Measurements from ENCODE around the gene BACE2. TPM values are rescaled to one million over a fixed set of nuclear protein-coding genes. Genes with fewer than 3 reads are reported as not detected.

Gene BACE2
- polyA plus RNA-seq, 1 donor from 2014 or later = 0.32 TPM

GRCh38 chr21:41217671-41218385 is 49.9 kb downstream of the BACE2 start:
- H3K27me3 ChIP-seq (ENCODE audit: insufficient read depth, low read depth, low read length) = no peaks in the 10 kb centered on the region
- no peaks in the 10 kb centered on the region for H3K9me3 ChIP-seq (ENCODE audit: low read length)
- no peaks in the 10 kb centered on the region for H3K9me2 ChIP-seq (ENCODE audit: insufficient read depth, low read length)
- H3F3A ChIP-seq (ENCODE audit: insufficient read depth, low read length, poor library complexity, severe bottlenecking) = no peaks in the 10 kb centered on the region
- H2AFZ ChIP-seq (ENCODE audit: low read depth, low read length) = no peak overlapping the region
- H3K4me2 ChIP-seq (ENCODE audit: low read length) = no peak overlapping the region
- no peak overlapping the region for H3K9ac ChIP-seq (ENCODE audit: low read length)
- no peak overlapping the region for H3K4me3 ChIP-seq (ENCODE audit: low read length)
- H4K20me1 ChIP-seq (ENCODE audit: insufficient read depth) = no peaks in the 10 kb centered on the region
- H3K36me3 ChIP-seq (ENCODE audit: insufficient read depth, low read length) = no peaks in the 10 kb centered on the region
- no peak overlapping the region for H3K27ac ChIP-seq (ENCODE audit: low read length)
- H3K79me2 ChIP-seq (replicated peaks; ENCODE audit: insufficient read depth, low read length) = no peaks in the 10 kb centered on the region
- TF ChIP-seq, protein P1, sequence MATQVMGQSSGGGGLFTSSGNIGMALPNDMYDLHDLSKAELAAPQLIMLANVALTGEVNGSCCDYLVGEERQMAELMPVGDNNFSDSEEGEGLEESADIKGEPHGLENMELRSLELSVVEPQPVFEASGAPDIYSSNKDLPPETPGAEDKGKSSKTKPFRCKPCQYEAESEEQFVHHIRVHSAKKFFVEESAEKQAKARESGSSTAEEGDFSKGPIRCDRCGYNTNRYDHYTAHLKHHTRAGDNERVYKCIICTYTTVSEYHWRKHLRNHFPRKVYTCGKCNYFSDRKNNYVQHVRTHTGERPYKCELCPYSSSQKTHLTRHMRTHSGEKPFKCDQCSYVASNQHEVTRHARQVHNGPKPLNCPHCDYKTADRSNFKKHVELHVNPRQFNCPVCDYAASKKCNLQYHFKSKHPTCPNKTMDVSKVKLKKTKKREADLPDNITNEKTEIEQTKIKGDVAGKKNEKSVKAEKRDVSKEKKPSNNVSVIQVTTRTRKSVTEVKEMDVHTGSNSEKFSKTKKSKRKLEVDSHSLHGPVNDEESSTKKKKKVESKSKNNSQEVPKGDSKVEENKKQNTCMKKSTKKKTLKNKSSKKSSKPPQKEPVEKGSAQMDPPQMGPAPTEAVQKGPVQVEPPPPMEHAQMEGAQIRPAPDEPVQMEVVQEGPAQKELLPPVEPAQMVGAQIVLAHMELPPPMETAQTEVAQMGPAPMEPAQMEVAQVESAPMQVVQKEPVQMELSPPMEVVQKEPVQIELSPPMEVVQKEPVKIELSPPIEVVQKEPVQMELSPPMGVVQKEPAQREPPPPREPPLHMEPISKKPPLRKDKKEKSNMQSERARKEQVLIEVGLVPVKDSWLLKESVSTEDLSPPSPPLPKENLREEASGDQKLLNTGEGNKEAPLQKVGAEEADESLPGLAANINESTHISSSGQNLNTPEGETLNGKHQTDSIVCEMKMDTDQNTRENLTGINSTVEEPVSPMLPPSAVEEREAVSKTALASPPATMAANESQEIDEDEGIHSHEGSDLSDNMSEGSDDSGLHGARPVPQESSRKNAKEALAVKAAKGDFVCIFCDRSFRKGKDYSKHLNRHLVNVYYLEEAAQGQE (IDR thresholded peaks at IDR 0.05; ENCODE audit: borderline replicate concordance) = no peak
- TF ChIP-seq TAF1 (IDR thresholded peaks at IDR 0.05; ENCODE audit: low read depth) (no peak), EZH2 (IDR thresholded peaks at IDR 0.05; ENCODE audit: borderline replicate concordance, insufficient read depth, low read length, poor library complexity, severe bottlenecking) (no peak), RAD21 (conservative IDR thresholded peaks at IDR 0.05) (no peak), CTCF (IDR thresholded peaks at IDR 0.05; ENCODE audit: poor library complexity, severe bottlenecking) (no peak), MXI1 (conservative IDR thresholded peaks at IDR 0.05; ENCODE audit: poor library complexity, severe bottlenecking) (no peak), SMC3 (conservative IDR thresholded peaks at IDR 0.05; ENCODE audit: poor library complexity) (no peak), POLR2AphosphoS5 (IDR thresholded peaks at IDR 0.05) (no peak), EP300 (conservative IDR thresholded peaks at IDR 0.05; ENCODE audit: poor library complexity, severe bottlenecking) (no peak)

- H3K79me2 ChIP-seq (replicated peaks; ENCODE audit: insufficient read depth, low read length) = no peaks in the 10 kb centered on the region
- no peak for TF ChIP-seq RAD21 (conservative IDR thresholded peaks at IDR 0.05)
- TF ChIP-seq POLR2AphosphoS5 (IDR thresholded peaks at IDR 0.05) = no peak
- no peak for TF ChIP-seq CTCF (IDR thresholded peaks at IDR 0.05; ENCODE audit: poor library complexity, severe bottlenecking)
- TF ChIP-seq EP300 (conservative IDR thresholded peaks at IDR 0.05; ENCODE audit: poor library complexity, severe bottlenecking) = no peak
- TF ChIP-seq MXI1 (conservative IDR thresholded peaks at IDR 0.05; ENCODE audit: poor library complexity, severe bottlenecking) = no peak
- no peak for TF ChIP-seq EZH2 (IDR thresholded peaks at IDR 0.05; ENCODE audit: borderline replicate concordance, insufficient read depth, low read length, poor library complexity, severe bottlenecking)
- TF ChIP-seq TAF1 (IDR thresholded peaks at IDR 0.05; ENCODE audit: low read depth) = no peak
- TF ChIP-seq, protein P1 (IDR thresholded peaks at IDR 0.05; ENCODE audit: borderline replicate concordance) = no peak
- no peak for TF ChIP-seq SMC3 (conservative IDR thresholded peaks at IDR 0.05; ENCODE audit: poor library complexity)
- H4K20me1 ChIP-seq (ENCODE audit: insufficient read depth) = no peaks in the 10 kb centered on the region
- H2AFZ ChIP-seq (ENCODE audit: low read depth, low read length) = no peak overlapping the region
- H3F3A ChIP-seq (ENCODE audit: insufficient read depth, low read length, poor library complexity, severe bottlenecking) = no peaks in the 10 kb centered on the region
- H3K9me2 ChIP-seq (ENCODE audit: insufficient read depth, low read length) = no peaks in the 10 kb centered on the region
- H3K9ac ChIP-seq (ENCODE audit: low read length) = no peak overlapping the region
- H3K4me2 ChIP-seq (ENCODE audit: low read length) = no peak overlapping the region
- no peaks in the 10 kb centered on the region for H3K27me3 ChIP-seq (ENCODE audit: insufficient read depth, low read depth, low read length)
- H3K9me3 ChIP-seq (ENCODE audit: low read length) = no peaks in the 10 kb centered on the region
- no peak overlapping the region for H3K4me3 ChIP-seq (ENCODE audit: low read length)
- H3K27ac ChIP-seq (ENCODE audit: low read length) = no peak overlapping the region
- H3K36me3 ChIP-seq (ENCODE audit: insufficient read depth, low read length) = no peaks in the 10 kb centered on the region
Measured at GRCh38 chr21:41219498-41220207, 51.7 kb downstream of the BACE2 start.
